Measurements from ENCODE around the gene ADAMTSL2. TPM values are rescaled to one million over a fixed set of nuclear protein-coding genes. Genes with fewer than 3 reads are reported as not detected.

ADAMTSL2 gene
- total and polyA plus RNA-seq, 4 experiments from 2014 or later = 0.07 to 0.17 (median 0.09) TPM; not detected in 1

DNA sequence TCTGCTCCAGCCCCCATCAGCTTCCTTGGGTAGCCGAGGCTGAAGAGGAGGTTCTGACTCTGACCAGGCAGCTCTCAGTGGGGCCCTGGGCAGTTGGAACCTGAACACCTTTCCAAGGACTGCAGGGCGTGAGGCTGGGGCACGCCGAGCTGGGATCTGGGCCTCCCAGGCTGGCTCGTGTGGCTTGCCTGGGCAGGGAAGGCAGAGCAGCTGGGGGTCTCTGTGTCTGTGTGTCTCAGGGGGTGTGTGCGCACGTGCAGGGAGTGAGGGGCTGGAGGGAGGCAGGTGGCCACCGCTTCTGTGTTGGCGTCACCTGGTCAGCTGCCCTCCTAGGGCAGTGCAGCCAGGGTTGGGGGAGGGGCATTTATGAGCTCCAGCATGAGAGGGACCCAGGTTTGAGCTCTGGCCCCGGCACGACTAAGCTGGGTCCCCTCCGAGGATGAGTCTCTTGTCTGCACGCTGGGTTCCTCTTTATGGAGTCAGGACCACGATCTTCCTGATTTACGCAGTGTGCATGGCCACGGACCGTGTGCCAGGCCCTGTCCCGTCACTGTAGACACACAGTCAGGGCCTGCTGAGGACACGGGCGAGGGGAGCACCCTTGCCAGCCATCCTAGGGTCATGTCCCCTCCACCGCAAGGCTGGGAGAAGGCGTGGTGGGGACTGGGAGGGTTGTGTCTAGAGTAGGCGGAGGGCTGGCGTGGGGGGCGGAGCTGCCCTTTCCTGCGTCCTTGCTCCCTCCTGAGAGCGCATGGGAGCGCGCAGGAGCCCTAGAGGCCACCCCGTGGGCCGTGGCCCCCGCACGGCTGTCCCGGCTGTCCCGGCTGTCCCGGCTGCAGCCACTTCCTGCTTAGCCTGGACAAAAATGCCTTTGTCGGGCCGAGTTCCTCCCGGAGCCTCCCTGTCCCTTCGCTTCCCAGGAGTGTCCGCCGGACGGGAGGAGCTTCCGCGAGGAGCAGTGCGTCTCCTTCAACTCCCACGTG, 4.6 kb downstream of the ADAMTSL2 start:
- Histone ChIP-seq H3K4me1 (ENCODE audit: insufficient read depth, low read length) (no peaks in the 10 kb centered on the region), H3K27ac (ENCODE audit: low read depth, low read length) (no peak overlapping the region), H3K9me3 (ENCODE audit: control insufficient read depth in 1 of 2, low read length in 2 of 2) (no peaks in the 10 kb centered on the region), H3K27me3 (ENCODE audit: insufficient read depth, low read length) (no peaks in the 10 kb centered on the region), H3K36me3 (ENCODE audit: insufficient read depth, low read length) (no peaks in the 10 kb centered on the region), H3K4me3 (ENCODE audit: low read length in 2 of 2) (no peak overlapping the region)
- ChIA-PET POLR2A (ENCODE audit: partially characterized antibody) (no interaction called here), CTCF (ENCODE audit: partially characterized antibody) (no interaction called here)
- Mint-ChIP-seq H3K4me1 (no peaks in the 10 kb centered on the region), H3K36me3 (no peaks in the 10 kb centered on the region), H3K4me3 (no peak overlapping the region), H3K9me3 (no peaks in the 10 kb centered on the region), H3K27ac (no peak overlapping the region), H3K27me3 (peaks cover 3 to 10% of the 10 kb centered on the region in 2 donors)
- intact Hi-C loops (cut with micrococcal nuclease) = no loop called here
- DNase-seq = no peak

DNA sequence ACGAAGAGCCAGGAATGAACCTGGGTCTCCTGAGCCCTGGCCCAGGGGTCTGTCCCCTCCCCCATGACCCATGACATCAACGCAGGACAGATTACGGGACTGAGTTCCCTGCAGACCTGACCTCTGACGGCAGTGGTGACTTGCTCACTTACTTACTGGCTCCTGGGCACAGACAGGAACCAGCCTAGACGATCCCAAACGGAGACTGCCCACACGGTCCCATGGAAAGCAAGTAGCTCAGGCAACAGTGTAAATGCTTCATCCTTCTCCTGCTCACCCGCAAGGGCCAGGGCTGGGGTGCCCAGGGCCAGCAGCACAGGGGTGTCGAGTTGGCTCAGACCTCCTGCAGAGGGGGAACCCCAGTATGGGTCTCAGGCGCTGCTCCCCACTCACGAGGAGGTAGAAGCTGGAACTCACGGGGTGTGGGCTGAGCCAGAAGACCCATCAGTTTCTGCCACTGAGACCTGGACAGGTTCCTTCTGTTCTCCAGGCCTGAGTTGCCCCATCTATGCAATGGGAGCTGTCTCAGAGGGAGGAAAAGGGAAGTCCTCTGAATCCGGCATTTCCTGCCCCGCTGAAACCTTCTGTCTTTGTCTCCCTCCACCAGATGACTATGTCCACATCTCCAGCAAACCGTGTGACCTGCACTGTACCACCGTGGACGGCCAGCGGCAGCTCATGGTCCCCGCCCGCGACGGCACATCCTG, 5.6 kb downstream of the ADAMTSL2 start:
- H3K9me3 Mint-ChIP-seq = no peaks in the 10 kb centered on the region
- no peaks in the 10 kb centered on the region for H3K27me3 ChIP-seq (ENCODE audit: insufficient read depth, low read length)
- no peak for DNase-seq
- H3K27ac Mint-ChIP-seq = peak overlapping the region in 1 of 7 donors; percentile 26
- no peaks in the 10 kb centered on the region for H3K4me1 Mint-ChIP-seq
- intact Hi-C loops (cut with micrococcal nuclease) = no loop called here
- H3K9me3 ChIP-seq (ENCODE audit: control insufficient read depth in 1 of 2, low read length in 2 of 2) = no peaks in the 10 kb centered on the region
- H3K27ac ChIP-seq (ENCODE audit: low read depth, low read length) = no peak overlapping the region
- no peaks in the 10 kb centered on the region for H3K36me3 ChIP-seq (ENCODE audit: insufficient read depth, low read length)
- H3K4me1 ChIP-seq (ENCODE audit: insufficient read depth, low read length) = no peaks in the 10 kb centered on the region
- CTCF ChIA-PET (ENCODE audit: partially characterized antibody) = no interaction called here
- POLR2A ChIA-PET (ENCODE audit: partially characterized antibody) = no interaction called here
- peaks cover 3 to 10% of the 10 kb centered on the region in 2 donors for H3K27me3 Mint-ChIP-seq
- H3K4me3 ChIP-seq (ENCODE audit: low read length in 2 of 2) = no peak overlapping the region
- no peak overlapping the region for H3K4me3 Mint-ChIP-seq
- no peaks in the 10 kb centered on the region for H3K36me3 Mint-ChIP-seq

DNA sequence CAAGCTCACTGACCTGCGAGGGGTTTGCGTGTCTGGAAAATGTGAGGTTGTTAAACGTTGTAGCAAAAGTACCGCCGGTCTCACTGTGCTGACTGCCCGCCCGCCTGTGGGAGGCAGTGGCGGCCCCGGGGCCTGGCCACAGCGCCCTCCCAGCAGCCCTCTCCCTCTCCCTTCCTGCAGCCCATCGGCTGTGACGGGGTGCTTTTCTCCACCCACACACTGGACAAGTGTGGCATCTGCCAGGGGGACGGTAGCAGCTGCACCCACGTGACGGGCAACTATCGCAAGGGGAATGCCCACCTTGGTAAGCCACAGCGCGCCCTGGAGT, 6.2 kb downstream of the ADAMTSL2 start:
- Histone ChIP-seq H3K9me3 (ENCODE audit: control insufficient read depth in 1 of 2, low read length in 2 of 2) (no peaks in the 10 kb centered on the region), H3K4me3 (ENCODE audit: low read length in 2 of 2) (no peak overlapping the region), H3K27me3 (ENCODE audit: insufficient read depth, low read length) (no peaks in the 10 kb centered on the region), H3K36me3 (ENCODE audit: insufficient read depth, low read length) (no peaks in the 10 kb centered on the region), H3K4me1 (ENCODE audit: insufficient read depth, low read length) (no peaks in the 10 kb centered on the region), H3K27ac (ENCODE audit: low read depth, low read length) (no peak overlapping the region)
- intact Hi-C loops (cut with micrococcal nuclease) = no loop called here
- ChIA-PET CTCF (ENCODE audit: partially characterized antibody) (no interaction called here), POLR2A (ENCODE audit: partially characterized antibody) (no interaction called here)
- peaks cover 1 to 7% of the 10 kb centered on the region in 2 donors for H3K27me3 Mint-ChIP-seq
- no peaks in the 10 kb centered on the region for H3K9me3 Mint-ChIP-seq
- H3K27ac Mint-ChIP-seq = no peak overlapping the region
- no peaks in the 10 kb centered on the region for H3K4me1 Mint-ChIP-seq
- H3K4me3 Mint-ChIP-seq = no peak overlapping the region
- no peaks in the 10 kb centered on the region for H3K36me3 Mint-ChIP-seq
- no peak for DNase-seq

DNA sequence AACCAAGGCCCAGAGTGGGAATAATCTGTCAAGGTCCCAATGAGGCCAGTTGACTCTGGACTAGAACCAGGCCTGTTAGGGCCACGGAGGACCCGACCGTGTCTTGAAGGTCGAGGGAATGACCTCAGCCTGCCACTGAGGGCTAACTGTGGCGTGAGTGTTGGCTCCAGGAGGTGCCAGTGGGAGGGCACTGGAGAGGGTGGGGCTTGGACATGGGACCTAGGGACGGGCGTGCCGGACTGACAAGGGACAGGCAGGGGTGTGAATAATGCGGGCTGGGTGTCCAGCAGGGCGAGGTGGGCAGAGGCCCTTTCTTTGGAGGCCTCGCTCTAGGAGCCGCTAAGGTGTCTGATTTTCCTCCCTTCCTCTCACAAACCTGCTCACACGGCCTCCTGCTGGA, 7.5 kb downstream of the ADAMTSL2 start:
- H3K27me3 ChIP-seq (ENCODE audit: insufficient read depth, low read length) = no peaks in the 10 kb centered on the region

DNA sequence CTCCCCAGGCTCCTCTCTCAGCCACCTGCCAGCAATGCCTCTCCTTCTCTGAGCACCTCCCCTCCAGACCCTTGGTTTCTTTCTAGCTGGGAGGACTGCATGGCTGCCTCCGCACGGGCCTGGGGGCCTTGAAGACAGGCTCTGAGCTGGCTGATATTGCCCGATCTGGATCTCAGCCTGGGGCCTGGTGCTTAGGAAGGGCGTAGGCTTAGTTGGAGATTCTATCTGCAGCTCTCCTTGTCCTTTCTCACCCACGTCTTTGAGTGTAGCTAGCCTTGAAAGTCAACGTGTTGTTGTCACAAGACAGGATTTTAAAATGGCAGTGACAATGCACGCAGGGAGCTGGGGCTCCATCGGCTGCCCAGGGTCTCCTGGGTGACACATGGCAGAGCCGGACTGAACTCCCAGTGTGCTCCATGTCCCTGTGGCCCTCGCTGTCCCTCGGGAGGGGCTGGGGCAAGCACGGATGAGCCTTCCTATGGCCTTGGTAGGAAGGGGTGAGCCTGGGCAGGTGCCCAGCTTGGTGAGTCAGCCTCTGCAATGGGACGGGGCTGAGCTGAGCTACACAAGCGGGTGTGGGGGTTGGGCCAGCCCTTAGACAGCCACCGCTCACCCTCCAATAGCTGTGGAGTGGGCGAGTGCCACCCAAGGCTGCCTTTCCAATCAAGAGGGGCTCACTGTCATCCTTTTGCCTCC, 9.4 kb downstream of the ADAMTSL2 start:
- POLR2A ChIA-PET (ENCODE audit: partially characterized antibody) = no interaction called here
- no peak for DNase-seq
- Mint-ChIP-seq H3K4me3 (no peak overlapping the region), H3K36me3 (no peaks in the 10 kb centered on the region), H3K4me1 (no peaks in the 10 kb centered on the region), H3K27ac (peak overlapping the region in 1 of 7 donors; percentile 61), H3K9me3 (no peaks in the 10 kb centered on the region), H3K27me3 (peaks cover 3 to 7% of the 10 kb centered on the region in 2 donors)
- Histone ChIP-seq H3K27ac (ENCODE audit: low read depth, low read length) (no peak overlapping the region), H3K4me1 (ENCODE audit: insufficient read depth, low read length) (no peaks in the 10 kb centered on the region), H3K27me3 (ENCODE audit: insufficient read depth, low read length) (no peaks in the 10 kb centered on the region), H3K9me3 (ENCODE audit: control insufficient read depth in 1 of 2, low read length in 2 of 2) (no peaks in the 10 kb centered on the region), H3K4me3 (ENCODE audit: low read length in 2 of 2) (no peak overlapping the region), H3K36me3 (ENCODE audit: insufficient read depth, low read length) (no peaks in the 10 kb centered on the region)
- intact Hi-C loops (cut with micrococcal nuclease) = no loop called here
- CTCF ChIA-PET (ENCODE audit: partially characterized antibody) = no interaction called here

More for the DNA sequence above, 7.5 kb downstream of the ADAMTSL2 start:
- Histone ChIP-seq H3K9me3 (ENCODE audit: control insufficient read depth in 1 of 2, low read length in 2 of 2) (no peaks in the 10 kb centered on the region), H3K4me1 (ENCODE audit: insufficient read depth, low read length) (no peaks in the 10 kb centered on the region), H3K36me3 (ENCODE audit: insufficient read depth, low read length) (no peaks in the 10 kb centered on the region), H3K4me3 (ENCODE audit: low read length in 2 of 2) (no peak overlapping the region), H3K27ac (ENCODE audit: low read depth, low read length) (no peak overlapping the region)
- no peak overlapping the region for H3K4me3 Mint-ChIP-seq
- H3K27ac Mint-ChIP-seq = no peak overlapping the region
- H3K36me3 Mint-ChIP-seq = no peaks in the 10 kb centered on the region
- intact Hi-C loops (cut with micrococcal nuclease) = no loop called here
- H3K9me3 Mint-ChIP-seq = no peaks in the 10 kb centered on the region
- H3K27me3 Mint-ChIP-seq = peaks cover 1 to 4% of the 10 kb centered on the region in 2 donors
- POLR2A ChIA-PET (ENCODE audit: partially characterized antibody) = no interaction called here
- no peaks in the 10 kb centered on the region for H3K4me1 Mint-ChIP-seq
- CTCF ChIA-PET (ENCODE audit: partially characterized antibody) = no interaction called here
- no peak for DNase-seq

DNA sequence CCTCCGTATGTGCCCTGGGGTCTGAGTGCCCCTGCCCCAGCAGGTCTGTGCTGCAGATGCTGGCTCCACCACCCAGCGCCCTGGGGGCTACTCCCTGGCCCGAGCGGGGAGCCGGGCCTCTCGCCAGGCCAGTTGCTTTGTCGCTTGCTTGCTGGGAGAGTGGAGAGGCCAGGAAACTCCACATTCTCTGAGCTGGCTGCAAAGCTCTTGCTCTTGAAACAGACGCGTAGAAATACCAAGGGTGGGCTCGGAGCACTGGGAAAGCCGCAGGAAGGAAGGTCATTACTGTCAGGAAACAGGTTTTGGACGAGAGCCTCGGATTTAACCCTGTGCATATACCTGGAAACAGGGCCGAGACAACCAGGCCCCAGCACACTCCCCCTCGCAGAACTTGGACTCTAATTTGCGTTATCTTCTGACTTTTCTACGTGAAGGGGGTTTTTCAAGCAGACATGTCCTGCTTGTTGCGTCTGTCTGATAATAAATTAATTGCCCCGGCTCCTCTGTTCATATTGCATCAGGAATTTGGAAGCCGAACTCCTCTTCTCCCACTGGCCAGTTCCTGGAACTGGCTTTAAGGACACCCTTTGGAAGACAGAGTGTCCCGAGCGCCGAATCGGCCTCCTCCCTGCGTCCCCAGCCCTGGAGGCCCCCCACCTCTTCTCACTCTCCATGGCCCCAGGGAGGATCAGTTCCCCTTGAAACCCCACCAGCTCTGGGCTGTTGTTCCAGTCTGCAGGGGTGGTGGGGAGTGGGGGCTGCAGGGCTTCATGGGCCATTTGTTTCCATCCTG, 11.2 kb downstream of the ADAMTSL2 start:
- no peaks in the 10 kb centered on the region for H3K9me3 Mint-ChIP-seq

More for the DNA sequence above, 11.2 kb downstream of the ADAMTSL2 start:
- intact Hi-C loops (cut with micrococcal nuclease) = no loop called here
- CTCF ChIA-PET (ENCODE audit: partially characterized antibody) = interaction anchor here (1.0 kb wide), 1 partner anchor 9 kb away, joined by 3 read pairs; no protein-coding TSS in a partner anchor
- Mint-ChIP-seq H3K27ac (no peak overlapping the region), H3K4me3 (no peak overlapping the region), H3K27me3 (peaks cover 2 to 3% of the 10 kb centered on the region in 2 donors), H3K4me1 (no peaks in the 10 kb centered on the region), H3K36me3 (no peaks in the 10 kb centered on the region)
- H3K27me3 ChIP-seq (ENCODE audit: insufficient read depth, low read length) = no peaks in the 10 kb centered on the region
- H3K9me3 ChIP-seq (ENCODE audit: control insufficient read depth in 1 of 2, low read length in 2 of 2) = no peaks in the 10 kb centered on the region
- POLR2A ChIA-PET (ENCODE audit: partially characterized antibody) = no interaction called here
- H3K36me3 ChIP-seq (ENCODE audit: insufficient read depth, low read length) = no peaks in the 10 kb centered on the region
- DNase-seq = no peak
- no peaks in the 10 kb centered on the region for H3K4me1 ChIP-seq (ENCODE audit: insufficient read depth, low read length)
- no peak overlapping the region for H3K4me3 ChIP-seq (ENCODE audit: low read length in 2 of 2)
- H3K27ac ChIP-seq (ENCODE audit: low read depth, low read length) = no peak overlapping the region

All from CD4-positive, alpha-beta memory T cell (primary cell).